LNCaP clone FGC (cell line): ENCODE measurements around the gene RANBP9.

ENCODE experiments used
- DNase-seq: peaks from one replicate; pipeline ENCODE4 v3.0.0-alpha.2; 2011; ENCODE audit warnings: low read depth
- H3K4me3 ChIP-seq: 2 replicates; pipeline ENCODE4 v1.5.1; 2011; ENCODE audit warnings: mild to moderate bottlenecking, low read depth, low read length, control low read depth
- TF ChIP-seq, protein P1 (sequence below): IDR thresholded peaks from 2 replicates; pipeline ENCODE4 v1.5.1; 2012; ENCODE audit warnings: mild to moderate bottlenecking; ENCODE audit not compliant: control insufficient read depth, insufficient read depth; ENCODE audit errors: extremely low read depth

The RANBP9 gene

DNA sequence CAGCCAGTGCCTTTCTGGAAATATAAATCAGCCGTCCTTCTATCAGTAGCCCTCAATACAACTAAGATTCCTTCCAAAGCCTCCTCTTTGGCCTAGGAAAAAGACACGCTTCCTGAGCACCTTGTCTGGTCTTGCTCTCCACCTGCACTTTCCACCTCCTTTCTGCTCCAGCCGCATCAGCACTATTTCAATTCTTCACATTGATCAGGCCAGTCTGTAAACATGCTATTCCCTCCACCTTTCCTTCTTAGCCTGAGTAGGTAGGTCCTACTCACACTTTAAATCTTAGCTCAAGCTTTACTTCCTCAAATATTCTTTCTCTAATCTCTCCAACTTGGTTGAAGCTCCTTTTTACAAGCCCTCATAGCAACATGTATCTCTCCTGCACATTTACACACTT is 11.4 kb downstream of the RANBP9 start:
- no peak for DNase-seq
- no peak overlapping the region for H3K4me3 ChIP-seq
- TF ChIP-seq, protein P1, sequence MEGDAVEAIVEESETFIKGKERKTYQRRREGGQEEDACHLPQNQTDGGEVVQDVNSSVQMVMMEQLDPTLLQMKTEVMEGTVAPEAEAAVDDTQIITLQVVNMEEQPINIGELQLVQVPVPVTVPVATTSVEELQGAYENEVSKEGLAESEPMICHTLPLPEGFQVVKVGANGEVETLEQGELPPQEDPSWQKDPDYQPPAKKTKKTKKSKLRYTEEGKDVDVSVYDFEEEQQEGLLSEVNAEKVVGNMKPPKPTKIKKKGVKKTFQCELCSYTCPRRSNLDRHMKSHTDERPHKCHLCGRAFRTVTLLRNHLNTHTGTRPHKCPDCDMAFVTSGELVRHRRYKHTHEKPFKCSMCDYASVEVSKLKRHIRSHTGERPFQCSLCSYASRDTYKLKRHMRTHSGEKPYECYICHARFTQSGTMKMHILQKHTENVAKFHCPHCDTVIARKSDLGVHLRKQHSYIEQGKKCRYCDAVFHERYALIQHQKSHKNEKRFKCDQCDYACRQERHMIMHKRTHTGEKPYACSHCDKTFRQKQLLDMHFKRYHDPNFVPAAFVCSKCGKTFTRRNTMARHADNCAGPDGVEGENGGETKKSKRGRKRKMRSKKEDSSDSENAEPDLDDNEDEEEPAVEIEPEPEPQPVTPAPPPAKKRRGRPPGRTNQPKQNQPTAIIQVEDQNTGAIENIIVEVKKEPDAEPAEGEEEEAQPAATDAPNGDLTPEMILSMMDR = no peak

DNA sequence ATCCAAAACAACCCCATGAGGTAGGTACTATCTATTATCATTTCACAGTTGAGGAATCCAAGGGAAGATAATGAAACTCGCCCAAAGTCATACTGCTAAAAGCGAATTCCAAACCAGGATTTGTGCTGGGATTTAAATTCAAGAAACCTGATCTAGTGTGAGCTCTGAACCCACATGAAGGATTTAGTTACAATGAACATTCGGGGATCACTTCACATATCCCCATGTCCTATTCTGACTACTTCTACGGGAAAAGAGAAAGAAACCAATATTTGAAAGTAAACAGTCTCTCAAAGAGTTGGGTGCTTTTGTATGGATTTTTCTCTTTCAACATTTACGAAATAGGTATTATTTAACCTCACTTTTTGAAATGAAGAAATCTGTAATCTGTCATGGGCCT is 12.9 kb downstream of the RANBP9 start:
- TF ChIP-seq, protein P1 = no peak
- no peak for DNase-seq
- no peak overlapping the region for H3K4me3 ChIP-seq

DNA sequence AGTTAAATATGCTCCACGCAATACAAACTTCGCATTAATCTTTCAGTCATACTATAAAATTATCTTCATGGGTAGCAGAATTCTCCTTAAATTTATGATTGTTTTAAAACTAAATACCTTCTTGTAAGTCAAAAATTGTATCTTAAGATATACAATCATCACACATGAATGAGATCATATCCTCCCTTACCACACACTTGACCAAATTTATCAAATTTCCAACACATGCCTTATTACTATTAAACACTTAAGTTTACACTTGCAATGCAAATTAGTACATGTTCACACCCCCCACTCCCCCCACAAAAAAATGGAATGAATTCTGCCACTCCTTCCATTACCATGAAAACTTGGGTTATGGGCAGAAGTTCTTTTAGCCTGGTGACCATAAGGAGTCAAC is 13.8 kb downstream of the RANBP9 start:
- no peak for DNase-seq
- TF ChIP-seq, protein P1 = no peak
- no peak overlapping the region for H3K4me3 ChIP-seq

DNA sequence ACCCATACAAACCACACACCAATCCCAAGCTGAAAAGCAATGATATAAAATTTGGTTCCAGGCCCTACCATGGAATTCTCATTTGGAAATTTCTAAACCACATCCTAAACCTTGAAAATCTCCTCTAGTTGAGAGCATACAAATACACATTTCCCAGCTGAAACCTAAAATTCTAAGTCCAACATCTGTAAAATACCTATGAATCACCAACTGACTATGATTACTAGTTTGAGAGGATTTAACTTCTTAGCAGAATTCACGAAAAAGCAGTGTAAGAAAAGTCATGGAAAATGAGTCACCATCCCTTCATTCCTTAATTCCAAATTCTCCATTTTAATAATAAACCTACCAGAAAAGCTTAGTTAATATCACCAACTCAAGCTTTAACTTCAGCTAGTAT is 15.4 kb downstream of the RANBP9 start:
- TF ChIP-seq, protein P1 = no peak
- no peak overlapping the region for H3K4me3 ChIP-seq
- no peak for DNase-seq

DNA sequence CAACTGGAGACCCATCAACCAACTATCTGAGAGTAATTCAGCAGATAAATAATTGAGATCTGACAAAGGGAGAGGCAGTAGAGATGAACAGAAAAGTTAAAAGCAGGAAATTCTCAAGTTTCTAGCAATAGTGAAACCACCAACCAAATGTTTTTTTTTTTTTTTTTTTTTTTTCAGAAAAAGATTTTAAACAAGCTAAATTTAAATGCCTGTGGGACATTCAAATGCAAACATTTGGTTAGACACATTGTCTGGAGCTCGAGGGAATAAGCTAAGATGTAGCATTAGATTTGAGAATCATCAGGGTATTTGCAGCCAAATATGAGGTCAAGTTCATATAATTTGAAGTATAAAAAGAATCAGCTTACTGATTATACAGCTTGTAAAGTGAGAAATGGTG is 16.4 kb downstream of the RANBP9 start:
- TF ChIP-seq, protein P1 = no peak
- DNase-seq = no peak
- no peak overlapping the region for H3K4me3 ChIP-seq

DNA sequence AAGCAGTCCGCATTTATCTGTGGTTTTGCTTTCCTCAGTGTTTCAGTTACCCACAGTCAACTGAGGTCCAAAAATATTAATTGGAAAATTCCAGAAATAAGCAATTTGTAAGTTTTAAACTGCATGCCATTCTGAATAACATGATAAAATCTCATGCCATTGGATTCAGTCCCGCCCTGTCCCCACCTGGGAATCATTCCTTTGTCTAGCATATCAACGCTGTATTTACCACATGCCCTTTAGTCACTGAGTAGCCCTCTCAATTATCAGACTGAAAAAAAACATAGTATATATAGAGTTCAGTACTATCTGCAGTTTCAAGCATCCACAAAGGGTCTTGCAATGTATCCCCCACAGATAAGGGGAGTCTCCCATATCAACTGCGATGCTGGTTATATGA is 17.1 kb downstream of the RANBP9 start:
- H3K4me3 ChIP-seq = no peak overlapping the region
- no peak for DNase-seq
- TF ChIP-seq, protein P1 = no peak

DNA sequence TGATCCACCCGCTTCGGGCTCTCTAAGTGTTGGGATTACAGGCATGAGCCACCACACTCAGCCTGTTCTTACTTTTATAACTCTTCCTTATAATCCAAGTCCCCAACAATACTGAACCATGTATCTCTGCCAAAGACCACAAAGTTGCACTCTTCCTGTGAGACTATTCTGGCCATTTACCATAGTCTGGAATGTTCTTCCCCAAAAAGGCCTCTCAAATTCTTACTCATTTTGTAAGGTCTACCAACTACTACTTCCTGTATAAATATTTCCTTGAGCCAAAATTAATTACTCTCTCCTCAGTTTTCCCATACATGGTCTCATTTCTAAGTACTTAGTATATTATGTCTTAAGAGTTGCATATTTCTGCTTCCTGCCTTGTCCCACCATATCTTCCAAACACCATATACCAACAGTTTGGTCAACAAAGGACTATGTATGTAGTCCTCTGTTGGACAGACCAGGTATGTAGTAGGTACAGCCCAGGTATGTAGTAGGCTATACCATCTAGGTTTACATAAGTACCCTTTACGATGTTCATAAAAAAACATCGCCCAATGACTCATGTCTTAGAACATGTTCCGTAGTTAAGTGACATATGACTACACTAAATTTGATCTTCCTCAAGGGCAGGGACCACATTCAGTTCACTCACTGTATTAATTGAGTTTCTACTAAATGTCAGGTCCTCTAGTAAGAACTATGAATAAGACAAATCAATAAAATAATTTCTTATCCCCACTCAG is 22.0 kb downstream of the RANBP9 start:
- no peak overlapping the region for H3K4me3 ChIP-seq
- DNase-seq = no peak
- TF ChIP-seq, protein P1 = no peak
